ENCODE results near the gene DYNC1H1. TPM values are rescaled to one million over a fixed set of nuclear protein-coding genes. Genes with fewer than 3 reads are reported as not detected.

Gene DYNC1H1
- total and polyA plus RNA-seq, 2 of the 13 experiments (the other 11 are each of a cell fraction or from before 2014, with no cell fraction given) = 74.4 to 239 TPM

- TF ChIP-seq TFDP1 (CRISPR knock-in tag; IDR thresholded peaks at IDR 0.05; ENCODE audit: borderline replicate concordance) (peak; percentile 84; the same call in 1 of the 2 replicates), CENPT (CRISPR knock-in tag; IDR thresholded peaks at IDR 0.05; ENCODE audit: low read depth) (no peak), ZNF276 (CRISPR knock-in tag; IDR thresholded peaks at IDR 0.05; ENCODE audit: low read depth) (no peak), AFF4 (CRISPR knock-in tag; IDR thresholded peaks at IDR 0.05) (no peak), ZNF710 (CRISPR knock-in tag; IDR thresholded peaks at IDR 0.05; ENCODE audit: borderline replicate concordance) (no peak), ZNF18 (CRISPR knock-in tag; IDR thresholded peaks at IDR 0.05; ENCODE audit: insufficient replicate concordance) (no peak), ARHGAP35 (CRISPR knock-in tag; IDR thresholded peaks at IDR 0.05; ENCODE audit: borderline replicate concordance) (no peak), TRAFD1 (CRISPR knock-in tag; IDR thresholded peaks at IDR 0.05; ENCODE audit: borderline replicate concordance) (peak; percentile 60; the same call in 1 of the 2 replicates), ZNF121 (CRISPR knock-in tag; IDR thresholded peaks at IDR 0.05) (no peak), NAIF1 (CRISPR knock-in tag; IDR thresholded peaks at IDR 0.05; ENCODE audit: borderline replicate concordance) (no peak), KDM5B (CRISPR knock-in tag; IDR thresholded peaks at IDR 0.05; ENCODE audit: borderline replicate concordance) (peak; percentile 78; the same call in 1 of the 2 replicates), HES4 (CRISPR knock-in tag; IDR thresholded peaks at IDR 0.05; ENCODE audit: borderline replicate concordance) (no peak), GLMP (CRISPR knock-in tag; IDR thresholded peaks at IDR 0.05; ENCODE audit: borderline replicate concordance) (no peak)
Observed at GRCh38 chr14:101961011-101961721, 3.2 kb upstream of the DYNC1H1 start (continued).
